Fibroblast of upper back skin (primary cell): ENCODE results near the gene SPECC1.
"Not testable (repeated sequence)": the region's sequence is repeated elsewhere in the genome, so short reads cannot be mapped to it uniquely, and the experiment has no call there.

ENCODE experiments used
- DNase-seq: peaks from one replicate; pipeline ENCODE4 v3.0.0-alpha.2; 2013

The SPECC1 gene

GRCh38 chr17:20009302-20010098 is at the start of gene SPECC1:
SPECC1 (plus strand) TSS chr17:20009359; CDS start chr17:20096652, 87,293 bp downstream.
- peak; percentile 43 for DNase-seq

GRCh38 chr17:19962954-19963353 is 46.2 kb upstream of the SPECC1 start:
- not testable (repeated sequence) for DNase-seq

- DNase-seq, result no peak
These were observed 36.0 kb upstream of the SPECC1 start for GRCh38 chr17:19973156-19973555.

- DNase-seq, result no peak
These were observed 33.6 kb upstream of the SPECC1 start for GRCh38 chr17:19975601-19976000.

- peak; percentile 84 for DNase-seq
These were observed 31.6 kb upstream of the SPECC1 start, which contains the start of gene AKAP10 for GRCh38 chr17:19977293-19978208. AKAP10 (minus strand) TSS chr17:19977828; CDS start chr17:19977679, 149 bp downstream.

- peak; percentile 14 for DNase-seq
These were observed 30.9 kb upstream of the SPECC1 start for GRCh38 chr17:19978209-19978802.

GRCh38 chr17:19978805-19979211 is 30.4 kb upstream of the SPECC1 start:
- DNase-seq, result no peak

- DNase-seq, result no peak
These were observed 29.0 kb upstream of the SPECC1 start for GRCh38 chr17:19979917-19980770.

- DNase-seq, result no peak
These were observed 22.0 kb upstream of the SPECC1 start for GRCh38 chr17:19986941-19987861.

- DNase-seq, result no peak
These were observed 21.3 kb upstream of the SPECC1 start for GRCh38 chr17:19987897-19988296.

GRCh38 chr17:19991252-19991885 is 17.8 kb upstream of the SPECC1 start:
- no peak for DNase-seq

- DNase-seq, result peak; percentile 83
These were observed 16.1 kb upstream of the SPECC1 start for GRCh38 chr17:19992803-19993713.

GRCh38 chr17:19996086-19996485 is 13.1 kb upstream of the SPECC1 start:
- DNase-seq, result no peak

GRCh38 chr17:19996502-19996901 is 12.7 kb upstream of the SPECC1 start:
- DNase-seq, result no peak

GRCh38 chr17:20008242-20009051 is 712 bp upstream of the SPECC1 start:
- no peak for DNase-seq

GRCh38 chr17:20009052-20009301 is 182 bp upstream of the SPECC1 start:
- DNase-seq, result no peak

- peak; percentile 43 for DNase-seq
These were observed 1.1 kb downstream of the SPECC1 start for GRCh38 chr17:20010099-20010863.

GRCh38 chr17:20010936-20011335 is 1.8 kb downstream of the SPECC1 start:
- DNase-seq, result no peak
